ENCODE results near the gene DPP4.
"Not testable (repeated sequence)": the region's sequence is repeated elsewhere in the genome, so short reads cannot be mapped to it uniquely, and the experiment has no call there.

- not testable (repeated sequence) for TF ChIP-seq CTCF (IDR thresholded peaks at IDR 0.05; ENCODE audit: borderline replicate concordance, extremely low read depth, low read length, poor library complexity, severe bottlenecking); EZH2 (IDR thresholded peaks at IDR 0.05; ENCODE audit: borderline replicate concordance, low read depth, low read length, severe bottlenecking)
Measured at GRCh38 chr2:162049089-162049488, 24.9 kb downstream of the DPP4 start.

Data from DND-41 (cell line).